ENCODE data around the gene PKNOX2.
A peak's percentile ranks its signal among the peaks of the same experiment; 100 is the strongest.

PKNOX2 gene

GRCh38 chr11:125418396-125418795 is 253.8 kb downstream of the PKNOX2 start:
- DNase-seq: no peak

GRCh38 chr11:125422681-125423080 is 258.1 kb downstream of the PKNOX2 start:
- no peak for DNase-seq

- no peak for DNase-seq
Observed at GRCh38 chr11:125423247-125423849, 258.8 kb downstream of the PKNOX2 start.

- DNase-seq: no peak
Observed at GRCh38 chr11:125425601-125426000, 261.1 kb downstream of the PKNOX2 start.

DNA sequence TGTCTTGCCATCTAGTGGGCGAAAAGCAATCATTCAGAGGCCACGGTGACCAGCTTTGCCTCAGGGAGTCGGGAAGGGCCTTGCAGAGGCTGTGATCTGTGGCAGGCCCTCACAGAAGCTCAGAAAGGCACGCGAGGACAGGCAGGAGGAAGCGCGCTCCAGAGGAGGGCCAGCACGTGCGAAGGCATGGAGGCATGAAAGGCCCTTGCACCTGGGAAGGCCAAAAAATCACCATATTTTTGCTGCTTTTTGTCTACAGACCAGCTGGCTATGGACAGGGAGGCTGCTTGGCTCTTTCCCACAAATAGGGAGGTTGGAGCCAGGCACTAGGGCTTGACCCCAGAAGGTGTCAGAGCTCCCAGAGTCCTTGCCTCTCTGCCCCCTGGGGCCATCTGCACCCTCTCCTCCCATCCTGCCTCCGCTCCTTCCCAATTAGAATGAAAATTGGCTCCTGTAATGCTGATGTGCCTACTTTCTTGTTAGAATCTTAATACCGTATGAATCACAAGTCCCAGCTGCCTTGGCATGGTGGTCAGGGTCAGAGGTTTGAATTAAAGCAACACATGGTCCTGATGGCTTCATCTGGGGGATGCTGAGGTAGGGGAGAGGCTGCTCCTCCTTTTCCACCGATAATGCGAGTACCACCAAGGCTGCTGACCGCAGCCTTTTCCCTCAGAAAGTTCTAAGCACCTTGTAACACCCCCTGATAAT is 262.4 kb downstream of the PKNOX2 start:
- no peak for DNase-seq

- no peak for DNase-seq
Observed at GRCh38 chr11:125428486-125429173, 264.1 kb downstream of the PKNOX2 start.

GRCh38 chr11:125429174-125429707 is 264.7 kb downstream of the PKNOX2 start:
- DNase-seq: peak; percentile 42

DNA sequence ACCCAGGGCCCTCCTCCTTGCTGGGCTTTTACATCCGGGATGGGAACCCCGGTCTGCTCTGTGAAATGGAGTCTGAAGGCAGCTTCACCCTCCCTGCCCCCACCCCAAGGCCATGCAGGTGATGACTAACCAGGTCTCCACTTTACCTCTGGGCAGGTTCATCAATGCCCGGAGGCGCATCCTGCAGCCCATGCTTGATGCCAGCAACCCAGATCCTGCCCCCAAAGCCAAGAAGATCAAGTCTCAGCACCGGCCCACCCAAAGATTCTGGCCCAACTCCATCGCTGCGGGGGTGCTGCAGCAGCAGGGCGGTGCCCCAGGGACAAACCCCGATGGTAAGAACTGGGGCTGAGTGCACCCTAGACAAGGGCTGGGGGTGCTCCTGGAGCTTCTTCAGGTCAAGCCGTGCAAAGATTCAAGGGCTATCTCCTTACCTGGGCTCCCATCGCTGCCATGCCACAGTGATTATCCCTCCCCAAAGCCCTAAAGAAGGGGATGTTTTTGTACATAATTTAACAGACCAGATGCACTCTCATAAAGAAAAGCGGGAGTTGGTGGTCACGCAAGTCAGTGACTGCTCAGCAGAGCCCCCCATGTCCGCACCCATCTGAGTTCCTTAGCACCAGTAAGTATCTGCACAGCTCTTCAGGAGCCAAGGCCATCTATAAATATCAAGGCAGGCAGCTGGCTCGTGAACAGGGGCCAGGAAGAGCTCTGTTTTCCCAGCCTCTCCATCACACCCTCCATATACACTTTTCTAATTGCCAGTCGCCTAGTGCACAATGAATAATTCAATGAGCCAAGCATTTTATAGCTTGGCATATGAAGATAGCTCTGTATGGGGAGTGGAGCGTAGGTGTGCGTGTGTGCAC is 265.5 kb downstream of the PKNOX2 start:
- no peak for DNase-seq

DNA sequence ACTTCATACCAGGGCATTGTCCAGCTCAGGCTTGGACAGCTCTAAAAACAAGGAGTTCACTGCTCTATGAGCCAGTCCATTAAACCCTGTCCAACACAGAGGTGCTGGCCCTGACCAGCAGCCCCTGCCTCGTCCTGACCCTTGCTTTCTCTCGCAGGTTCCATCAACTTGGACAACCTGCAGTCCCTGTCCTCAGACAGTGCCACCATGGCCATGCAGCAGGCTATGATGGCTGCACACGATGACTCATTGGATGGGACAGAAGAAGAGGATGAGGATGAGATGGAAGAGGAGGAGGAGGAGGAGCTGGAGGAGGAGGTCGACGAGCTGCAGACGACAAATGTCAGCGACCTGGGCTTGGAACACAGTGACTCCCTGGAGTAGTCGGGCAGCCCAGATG is 266.5 kb downstream of the PKNOX2 start:
- DNase-seq: no peak

DNA sequence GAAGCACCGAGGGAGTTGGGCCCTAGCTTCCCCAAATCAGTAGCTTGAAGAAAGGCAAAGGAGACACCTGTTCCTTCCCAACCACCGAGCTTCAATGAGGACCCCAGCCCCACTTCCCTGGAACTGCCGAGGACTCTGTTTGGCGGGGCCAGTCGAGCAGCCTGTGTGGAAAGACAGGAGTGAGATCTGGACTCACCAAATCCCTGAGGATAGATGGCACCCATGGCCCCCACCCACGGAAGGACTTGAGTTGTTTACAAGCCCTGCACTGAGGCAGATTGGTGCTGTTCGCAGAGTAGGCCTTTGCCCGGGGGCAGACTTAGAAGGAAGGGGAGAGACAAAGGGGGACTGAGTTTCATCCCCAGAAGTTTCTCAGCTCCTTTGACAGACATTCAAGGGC is 266.9 kb downstream of the PKNOX2 start:
- no peak for DNase-seq

- peak; percentile 51 for DNase-seq
Observed at GRCh38 chr11:125433454-125434121, 269.0 kb downstream of the PKNOX2 start.

- DNase-seq: peak; percentile 27
Observed at GRCh38 chr11:125435461-125436238, 271.1 kb downstream of the PKNOX2 start.

GRCh38 chr11:125441648-125442410 is 277.3 kb downstream of the PKNOX2 start:
- no peak for DNase-seq

GRCh38 chr11:125442946-125443345 is 278.4 kb downstream of the PKNOX2 start:
- no peak for DNase-seq

GRCh38 chr11:125443767-125444311 is 279.3 kb downstream of the PKNOX2 start:
- DNase-seq: no peak

- DNase-seq: no peak
Observed at GRCh38 chr11:125445731-125446130, 281.2 kb downstream of the PKNOX2 start.

GRCh38 chr11:125446279-125446678 is 281.7 kb downstream of the PKNOX2 start:
- no peak for DNase-seq

DNA sequence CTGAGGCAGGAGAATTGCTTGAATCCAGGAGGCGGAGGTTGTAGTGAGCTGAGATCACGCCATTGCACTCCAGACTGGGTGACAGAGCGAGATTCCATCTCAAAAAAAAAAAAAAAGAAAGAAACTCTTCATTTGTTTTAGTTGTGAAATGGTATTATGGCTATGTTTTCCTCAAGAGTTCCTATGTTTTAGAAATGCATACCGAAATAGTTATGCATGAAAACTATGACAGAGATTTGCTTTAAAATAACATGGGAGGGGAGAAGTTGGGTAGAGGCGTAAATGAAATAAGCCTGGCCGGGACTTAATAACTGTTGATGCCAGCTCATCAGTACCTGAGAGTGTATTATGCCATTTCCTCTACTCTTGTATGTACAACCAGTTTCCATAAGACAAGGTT is 283.2 kb downstream of the PKNOX2 start:
- DNase-seq: peak; percentile 70

GRCh38 chr11:125448136-125448535 is 283.6 kb downstream of the PKNOX2 start:
- DNase-seq: peak; percentile 72

- DNase-seq: no peak
Observed at GRCh38 chr11:125449565-125449964, 285.0 kb downstream of the PKNOX2 start.
